Liver (tissue), 9 donors: ENCODE measurements around the gene WASF1. TPM values are rescaled to one million over a fixed set of nuclear protein-coding genes. Genes with fewer than 3 reads are reported as not detected.

Experiments used
- DNase-seq: peaks from one replicate; pipeline ENCODE4 v3.0.0-alpha.2; 2017; ENCODE audit warnings: low spot score
- H3K27ac ChIP-seq, 2 donors: one replicate each; pipeline ENCODE4 v1.7.0; 2013; ENCODE audit warnings: inconsistent platforms in 2 of 2, low read length in 2 of 2, control low read depth in 1 of 2, low read depth in 1 of 2, mild to moderate bottlenecking in 1 of 2
- H3K27me3 ChIP-seq, 4 donors: one replicate each; pipeline versions ENCODE4 v1.6.1 to v1.7.0; 2013; ENCODE audit warnings: low read length in 3 of 4, inconsistent platforms in 1 of 4, mild to moderate bottlenecking in 1 of 4, moderate library complexity in 1 of 4; ENCODE audit not compliant: control insufficient read depth in 4 of 4, insufficient read depth in 4 of 4
- H3K36me3 ChIP-seq, 4 donors: one replicate each; pipeline versions ENCODE4 v1.6.1 to v1.7.0; 2013; ENCODE audit warnings: low read length in 3 of 4, mild to moderate bottlenecking in 3 of 4, low read depth in 1 of 4, moderate library complexity in 1 of 4; ENCODE audit not compliant: control insufficient read depth in 4 of 4, insufficient read depth in 3 of 4
- H3K4me1 ChIP-seq, 4 donors: one replicate each; pipeline versions ENCODE4 v1.6.1 to v1.7.0; 2013; ENCODE audit warnings: low read length in 3 of 4, mild to moderate bottlenecking in 3 of 4, moderate library complexity in 1 of 4; ENCODE audit not compliant: control insufficient read depth in 4 of 4, insufficient read depth in 4 of 4
- H3K4me3 ChIP-seq, 3 donors: one replicate each; pipeline versions ENCODE4 v1.6.1 to v1.7.0; 2013; ENCODE audit warnings: low read length in 3 of 3, control low read depth in 1 of 3, low read depth in 1 of 3, mild to moderate bottlenecking in 1 of 3
- H3K9ac ChIP-seq, 2 donors: one replicate each; pipeline ENCODE4 v1.7.0; 2013; ENCODE audit warnings: low read length in 2 of 2, mild to moderate bottlenecking in 2 of 2, moderate library complexity in 2 of 2, control low read depth in 1 of 2, low read depth in 1 of 2
- H3K9me3 ChIP-seq, 4 donors: one replicate each; pipeline versions ENCODE4 v1.6.1 to v1.7.0; 2013; ENCODE audit warnings: low read length in 3 of 4; ENCODE audit not compliant: control insufficient read depth in 4 of 4
- EGR1 ChIP-seq, 2 donors: IDR thresholded peaks; 2 replicates each; pipeline ENCODE4 v1.6.1; 2016 to 2018; ENCODE audit warnings: antibody characterized with exemption in 2 of 2, low read depth in 2 of 2
- FOXA1 ChIP-seq: IDR thresholded peaks from 2 replicates; pipeline ENCODE4 v1.6.1; 2016; ENCODE audit warnings: antibody characterized with exemption
- FOXA2 ChIP-seq: IDR thresholded peaks from 2 replicates; pipeline ENCODE4 v1.6.1; 2016; ENCODE audit warnings: antibody characterized with exemption
- GABPA ChIP-seq, 2 donors: IDR thresholded peaks in 1 of 2; conservative IDR thresholded peaks in 1 of 2; 2 replicates each; pipeline ENCODE4 v1.6.1; 2016; ENCODE audit warnings: antibody characterized with exemption in 2 of 2, mild to moderate bottlenecking in 1 of 2, moderate library complexity in 1 of 2
- HNF4A ChIP-seq, 2 donors: conservative IDR thresholded peaks; 2 replicates each; pipeline ENCODE4 v1.6.1; 2016; ENCODE audit warnings: antibody characterized with exemption in 2 of 2, mild to moderate bottlenecking in 2 of 2
- HNF4G ChIP-seq: IDR thresholded peaks from 2 replicates; pipeline ENCODE4 v1.6.1; 2016; ENCODE audit warnings: antibody characterized with exemption
- JUND ChIP-seq, 2 donors: IDR thresholded peaks; 2 replicates each; pipeline ENCODE4 v1.6.1; 2016; ENCODE audit warnings: antibody characterized with exemption in 2 of 2
- NR2F2 ChIP-seq: IDR thresholded peaks from 2 replicates; pipeline ENCODE4 v1.6.1; 2016; ENCODE audit warnings: antibody characterized with exemption
- RAD21 ChIP-seq, 2 donors: IDR thresholded peaks; 2 replicates each; pipeline ENCODE4 v1.6.1; 2016; ENCODE audit warnings: antibody characterized with exemption in 2 of 2, mild to moderate bottlenecking in 2 of 2
- SP1 ChIP-seq: IDR thresholded peaks from 2 replicates; pipeline ENCODE4 v1.6.1; 2018; ENCODE audit warnings: antibody characterized with exemption, mild to moderate bottlenecking
- TAF1 ChIP-seq: conservative IDR thresholded peaks from 2 replicates; pipeline ENCODE4 v1.6.1; 2016; ENCODE audit warnings: antibody characterized with exemption, mild to moderate bottlenecking
- YY1 ChIP-seq: IDR thresholded peaks from 2 replicates; pipeline ENCODE4 v1.6.1; 2016; ENCODE audit warnings: antibody characterized with exemption, mild to moderate bottlenecking
- WGBS: extraction: QIAGEN DNeasy Blood & Tissue Kit; methylation state at CpG from one replicate; pipeline ENCODE4 v1.1.7; 2013; 5-methylcytosine and 5-hydroxymethylcytosine counted together
- polyA plus RNA-seq, 2 donors: library from polyadenylated mRNA; stranded (reverse) in 1 of 2; unstranded in 1 of 2; fragments of 200-250 nt in 1 of 2; fragments of >200 nt in 1 of 2; fragmentation: Nextera tagmentation in 1 of 2; extraction: Ambion mirVana in 1 of 2; gene quantifications; one replicate each; pipeline versions ENCODE4 v1.2.1 to v1.2.3, GENCODE V29; 2013 to 2015
- total RNA-seq, 2 donors: library from RNA; depleted of rRNA; stranded (reverse); fragments of >200 nt; gene quantifications; one replicate each; pipeline ENCODE4 v1.2.3, GENCODE V29; 2014
- TF ChIP-seq, protein P1 (sequence below): fragments of 150-350 bp; IDR thresholded peaks from 2 replicates; pipeline ENCODE4 v1.5.1; 2017; ENCODE audit warnings: improper control_type of control experiment, low read depth, low read length; ENCODE audit not compliant: missing input control
- TF ChIP-seq, protein P2 (sequence below): IDR thresholded peaks from 2 replicates; pipeline ENCODE4 v1.6.1; 2016; ENCODE audit warnings: antibody characterized with exemption
- TF ChIP-seq, protein P3 (sequence below): IDR thresholded peaks from 2 replicates; pipeline ENCODE4 v1.6.1; 2016; ENCODE audit warnings: antibody characterized with exemption, mild to moderate bottlenecking
- TF ChIP-seq, protein P4 (sequence below): IDR thresholded peaks from 2 replicates; pipeline ENCODE4 v1.6.1; 2016; ENCODE audit warnings: antibody characterized with exemption
- donor health status: healthy.
- donor health status: healthy.
- donor health status: healthy.
- donor health status: healthy.
- donor health status: healthy.

Gene WASF1
- total and polyA plus RNA-seq, 4 donors: 3.2 to 5.5 (median 3.4) TPM

DNA sequence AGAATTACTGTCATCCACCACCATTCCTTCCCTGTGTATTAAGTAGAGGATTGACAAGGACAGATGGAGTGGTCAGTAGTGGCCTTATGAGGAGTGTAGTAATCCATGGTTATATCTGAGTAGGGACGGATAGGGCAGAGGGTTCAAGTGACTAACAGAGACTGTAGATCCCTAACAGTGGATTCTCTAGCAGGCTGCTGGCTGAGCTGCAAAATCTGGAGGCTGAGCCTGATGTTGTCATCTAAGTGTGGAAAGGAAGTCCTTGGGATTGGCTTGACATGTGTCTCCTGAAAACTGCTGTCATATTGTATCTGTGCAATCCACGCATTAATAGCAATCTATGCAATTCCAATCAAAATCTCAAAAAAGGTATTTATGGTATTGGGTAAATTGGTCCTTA lies 94.2 kb downstream of the WASF1 start:
- Histone ChIP-seq H3K4me3 (no peak overlapping the region), H3K4me1 (no peaks in the 10 kb centered on the region), H3K9me3 (no peaks in the 10 kb centered on the region), H3K36me3 (no peaks in the 10 kb centered on the region), H3K27ac (no peak overlapping the region), H3K9ac (no peak overlapping the region), H3K27me3 (no peaks in the 10 kb centered on the region)
- DNase-seq: no peak
- WGBS: 98% methylated on average over 2 of the region's 2 CpGs
- TF ChIP-seq, protein P1, sequence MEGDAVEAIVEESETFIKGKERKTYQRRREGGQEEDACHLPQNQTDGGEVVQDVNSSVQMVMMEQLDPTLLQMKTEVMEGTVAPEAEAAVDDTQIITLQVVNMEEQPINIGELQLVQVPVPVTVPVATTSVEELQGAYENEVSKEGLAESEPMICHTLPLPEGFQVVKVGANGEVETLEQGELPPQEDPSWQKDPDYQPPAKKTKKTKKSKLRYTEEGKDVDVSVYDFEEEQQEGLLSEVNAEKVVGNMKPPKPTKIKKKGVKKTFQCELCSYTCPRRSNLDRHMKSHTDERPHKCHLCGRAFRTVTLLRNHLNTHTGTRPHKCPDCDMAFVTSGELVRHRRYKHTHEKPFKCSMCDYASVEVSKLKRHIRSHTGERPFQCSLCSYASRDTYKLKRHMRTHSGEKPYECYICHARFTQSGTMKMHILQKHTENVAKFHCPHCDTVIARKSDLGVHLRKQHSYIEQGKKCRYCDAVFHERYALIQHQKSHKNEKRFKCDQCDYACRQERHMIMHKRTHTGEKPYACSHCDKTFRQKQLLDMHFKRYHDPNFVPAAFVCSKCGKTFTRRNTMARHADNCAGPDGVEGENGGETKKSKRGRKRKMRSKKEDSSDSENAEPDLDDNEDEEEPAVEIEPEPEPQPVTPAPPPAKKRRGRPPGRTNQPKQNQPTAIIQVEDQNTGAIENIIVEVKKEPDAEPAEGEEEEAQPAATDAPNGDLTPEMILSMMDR: no peak
- no peak for TF ChIP-seq FOXA1
- no peak for TF ChIP-seq JUND (IDR thresholded peaks at IDR 0.05)
- no peak for TF ChIP-seq TAF1
- TF ChIP-seq GABPA (IDR thresholded peaks at IDR 0.05 in 1 of 2, conservative IDR thresholded peaks at IDR 0.05 in 1 of 2): no peak
- TF ChIP-seq, protein P2, sequence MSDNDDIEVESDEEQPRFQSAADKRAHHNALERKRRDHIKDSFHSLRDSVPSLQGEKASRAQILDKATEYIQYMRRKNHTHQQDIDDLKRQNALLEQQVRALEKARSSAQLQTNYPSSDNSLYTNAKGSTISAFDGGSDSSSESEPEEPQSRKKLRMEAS: no peak
- TF ChIP-seq EGR1 (IDR thresholded peaks at IDR 0.05; ENCODE audit: low read depth in 2 of 2): no peak
- TF ChIP-seq RAD21 (IDR thresholded peaks at IDR 0.05): no peak
- TF ChIP-seq, protein P3, sequence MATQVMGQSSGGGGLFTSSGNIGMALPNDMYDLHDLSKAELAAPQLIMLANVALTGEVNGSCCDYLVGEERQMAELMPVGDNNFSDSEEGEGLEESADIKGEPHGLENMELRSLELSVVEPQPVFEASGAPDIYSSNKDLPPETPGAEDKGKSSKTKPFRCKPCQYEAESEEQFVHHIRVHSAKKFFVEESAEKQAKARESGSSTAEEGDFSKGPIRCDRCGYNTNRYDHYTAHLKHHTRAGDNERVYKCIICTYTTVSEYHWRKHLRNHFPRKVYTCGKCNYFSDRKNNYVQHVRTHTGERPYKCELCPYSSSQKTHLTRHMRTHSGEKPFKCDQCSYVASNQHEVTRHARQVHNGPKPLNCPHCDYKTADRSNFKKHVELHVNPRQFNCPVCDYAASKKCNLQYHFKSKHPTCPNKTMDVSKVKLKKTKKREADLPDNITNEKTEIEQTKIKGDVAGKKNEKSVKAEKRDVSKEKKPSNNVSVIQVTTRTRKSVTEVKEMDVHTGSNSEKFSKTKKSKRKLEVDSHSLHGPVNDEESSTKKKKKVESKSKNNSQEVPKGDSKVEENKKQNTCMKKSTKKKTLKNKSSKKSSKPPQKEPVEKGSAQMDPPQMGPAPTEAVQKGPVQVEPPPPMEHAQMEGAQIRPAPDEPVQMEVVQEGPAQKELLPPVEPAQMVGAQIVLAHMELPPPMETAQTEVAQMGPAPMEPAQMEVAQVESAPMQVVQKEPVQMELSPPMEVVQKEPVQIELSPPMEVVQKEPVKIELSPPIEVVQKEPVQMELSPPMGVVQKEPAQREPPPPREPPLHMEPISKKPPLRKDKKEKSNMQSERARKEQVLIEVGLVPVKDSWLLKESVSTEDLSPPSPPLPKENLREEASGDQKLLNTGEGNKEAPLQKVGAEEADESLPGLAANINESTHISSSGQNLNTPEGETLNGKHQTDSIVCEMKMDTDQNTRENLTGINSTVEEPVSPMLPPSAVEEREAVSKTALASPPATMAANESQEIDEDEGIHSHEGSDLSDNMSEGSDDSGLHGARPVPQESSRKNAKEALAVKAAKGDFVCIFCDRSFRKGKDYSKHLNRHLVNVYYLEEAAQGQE: no peak
- no peak for TF ChIP-seq FOXA2
- TF ChIP-seq NR2F2: no peak

DNA sequence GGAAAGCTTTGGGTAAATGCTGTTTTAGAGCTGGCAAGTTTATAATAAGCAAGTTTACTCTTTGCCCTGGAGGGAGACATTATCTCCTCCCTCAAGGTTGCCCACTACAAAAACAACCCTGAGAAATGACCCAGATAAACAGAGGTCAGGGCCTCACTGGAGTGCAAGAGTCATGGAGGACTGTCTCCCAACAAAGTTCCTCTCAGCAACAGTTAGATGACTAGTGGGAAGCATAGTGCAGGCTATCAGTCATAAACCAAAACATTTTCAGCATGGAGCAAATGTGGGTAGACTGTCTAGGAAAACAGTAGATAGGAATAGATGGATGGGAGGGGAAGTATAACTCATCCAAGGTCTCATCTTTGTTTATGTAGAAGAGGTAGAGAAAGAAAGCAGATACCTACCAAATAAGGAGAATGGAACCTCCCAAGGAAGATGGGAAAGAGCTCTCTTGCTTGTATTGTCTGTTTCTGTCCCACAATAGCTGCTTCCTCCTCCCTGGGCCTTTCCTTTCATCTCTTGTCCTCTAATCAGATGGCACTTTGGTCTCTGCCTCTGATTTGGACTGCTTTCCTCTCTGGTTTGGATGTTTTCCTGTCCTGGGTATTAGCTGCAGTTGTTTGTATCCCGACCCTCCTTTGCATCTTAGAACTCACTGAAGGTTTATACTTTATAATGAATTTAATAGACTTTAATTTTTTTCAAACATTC lies 95.4 kb downstream of the WASF1 start:
- H3K9me3 ChIP-seq: no peaks in the 10 kb centered on the region
- H3K4me3 ChIP-seq: no peak overlapping the region
- no peaks in the 10 kb centered on the region for H3K27me3 ChIP-seq
- WGBS: 57% methylated on average over 1 of the region's 1 CpG
- H3K36me3 ChIP-seq: no peaks in the 10 kb centered on the region
- DNase-seq: no peak
- H3K4me1 ChIP-seq: no peaks in the 10 kb centered on the region
- H3K9ac ChIP-seq: no peak overlapping the region
- H3K27ac ChIP-seq: no peak overlapping the region
- TF ChIP-seq, protein P4, sequence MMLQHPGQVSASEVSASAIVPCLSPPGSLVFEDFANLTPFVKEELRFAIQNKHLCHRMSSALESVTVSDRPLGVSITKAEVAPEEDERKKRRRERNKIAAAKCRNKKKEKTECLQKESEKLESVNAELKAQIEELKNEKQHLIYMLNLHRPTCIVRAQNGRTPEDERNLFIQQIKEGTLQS: no peak
- no peak for TF ChIP-seq FOXA1
- TF ChIP-seq HNF4A (conservative IDR thresholded peaks at IDR 0.05): no peak
- no peak for TF ChIP-seq FOXA2
- TF ChIP-seq, protein P2: no peak
- TF ChIP-seq HNF4G: no peak
- TF ChIP-seq YY1: no peak
- TF ChIP-seq TAF1: no peak
- TF ChIP-seq SP1: no peak
- TF ChIP-seq, protein P3: no peak
- no peak for TF ChIP-seq GABPA (IDR thresholded peaks at IDR 0.05 in 1 of 2, conservative IDR thresholded peaks at IDR 0.05 in 1 of 2)
- no peak for TF ChIP-seq NR2F2
- TF ChIP-seq, protein P1: no peak
